ENCODE data around the gene HDAC4.

DNA sequence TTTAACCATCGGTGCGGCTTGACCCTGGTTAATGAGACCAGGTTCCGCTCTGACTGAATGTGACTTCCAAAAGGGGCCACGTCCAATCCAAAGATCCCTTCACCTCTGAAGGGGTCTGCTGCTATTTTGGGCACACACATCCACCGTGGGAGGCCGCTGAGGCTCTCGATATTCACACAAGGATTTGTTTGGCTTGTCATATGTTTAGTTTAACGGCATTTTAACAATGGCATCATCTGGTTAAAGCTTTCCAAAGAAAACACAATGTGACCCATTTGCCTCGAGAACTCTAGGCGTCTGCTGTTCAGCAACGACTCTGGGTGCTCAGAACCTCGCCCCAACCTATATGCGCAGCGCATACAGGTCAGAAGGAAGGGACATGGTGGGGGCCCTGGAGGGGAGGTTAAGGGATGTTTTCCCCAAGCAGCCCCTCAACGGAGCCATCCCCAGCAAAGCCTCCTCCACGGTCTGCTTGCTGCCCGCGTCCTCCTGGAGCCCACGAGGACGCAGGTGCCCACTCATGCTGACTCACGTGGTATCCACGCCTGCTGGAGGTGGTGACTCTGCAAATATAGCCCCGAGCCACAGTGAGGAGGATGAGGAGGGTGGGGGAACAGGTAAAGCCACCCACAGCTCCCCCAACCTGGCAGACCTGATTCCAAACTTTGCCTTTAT, 260.3 kb downstream of the HDAC4 start:
- TF ChIP-seq, protein P1, sequence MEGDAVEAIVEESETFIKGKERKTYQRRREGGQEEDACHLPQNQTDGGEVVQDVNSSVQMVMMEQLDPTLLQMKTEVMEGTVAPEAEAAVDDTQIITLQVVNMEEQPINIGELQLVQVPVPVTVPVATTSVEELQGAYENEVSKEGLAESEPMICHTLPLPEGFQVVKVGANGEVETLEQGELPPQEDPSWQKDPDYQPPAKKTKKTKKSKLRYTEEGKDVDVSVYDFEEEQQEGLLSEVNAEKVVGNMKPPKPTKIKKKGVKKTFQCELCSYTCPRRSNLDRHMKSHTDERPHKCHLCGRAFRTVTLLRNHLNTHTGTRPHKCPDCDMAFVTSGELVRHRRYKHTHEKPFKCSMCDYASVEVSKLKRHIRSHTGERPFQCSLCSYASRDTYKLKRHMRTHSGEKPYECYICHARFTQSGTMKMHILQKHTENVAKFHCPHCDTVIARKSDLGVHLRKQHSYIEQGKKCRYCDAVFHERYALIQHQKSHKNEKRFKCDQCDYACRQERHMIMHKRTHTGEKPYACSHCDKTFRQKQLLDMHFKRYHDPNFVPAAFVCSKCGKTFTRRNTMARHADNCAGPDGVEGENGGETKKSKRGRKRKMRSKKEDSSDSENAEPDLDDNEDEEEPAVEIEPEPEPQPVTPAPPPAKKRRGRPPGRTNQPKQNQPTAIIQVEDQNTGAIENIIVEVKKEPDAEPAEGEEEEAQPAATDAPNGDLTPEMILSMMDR (IDR thresholded peaks at IDR 0.05; ENCODE audit: low read length): no peak
- TF ChIP-seq EZH2 (IDR thresholded peaks at IDR 0.05; ENCODE audit: borderline replicate concordance, low read length): no peak
